Activated CD4-positive, alpha-beta T cell treated with anti-CD3 and anti-CD28 coated beads, Interleukin-10, Interleukin-2, amounts not matched to agents 100 ng/mL and 50 ng/mL, durations not matched to agents 16 hours and 8 hours (primary cell): Measurements from ENCODE around the gene FOCAD.
"Not testable (repeated sequence)": the region's sequence is repeated elsewhere in the genome, so short reads cannot be mapped to it uniquely, and the experiment has no call there.

Experiments used
- DNase-seq: peaks from one replicate; pipeline ENCODE4 v3.0.0-alpha.2; 2020

Gene FOCAD

GRCh38 chr9:20884985-20885593, 201.0 kb downstream of the FOCAD start:
- peak; percentile 52 for DNase-seq

DNA sequence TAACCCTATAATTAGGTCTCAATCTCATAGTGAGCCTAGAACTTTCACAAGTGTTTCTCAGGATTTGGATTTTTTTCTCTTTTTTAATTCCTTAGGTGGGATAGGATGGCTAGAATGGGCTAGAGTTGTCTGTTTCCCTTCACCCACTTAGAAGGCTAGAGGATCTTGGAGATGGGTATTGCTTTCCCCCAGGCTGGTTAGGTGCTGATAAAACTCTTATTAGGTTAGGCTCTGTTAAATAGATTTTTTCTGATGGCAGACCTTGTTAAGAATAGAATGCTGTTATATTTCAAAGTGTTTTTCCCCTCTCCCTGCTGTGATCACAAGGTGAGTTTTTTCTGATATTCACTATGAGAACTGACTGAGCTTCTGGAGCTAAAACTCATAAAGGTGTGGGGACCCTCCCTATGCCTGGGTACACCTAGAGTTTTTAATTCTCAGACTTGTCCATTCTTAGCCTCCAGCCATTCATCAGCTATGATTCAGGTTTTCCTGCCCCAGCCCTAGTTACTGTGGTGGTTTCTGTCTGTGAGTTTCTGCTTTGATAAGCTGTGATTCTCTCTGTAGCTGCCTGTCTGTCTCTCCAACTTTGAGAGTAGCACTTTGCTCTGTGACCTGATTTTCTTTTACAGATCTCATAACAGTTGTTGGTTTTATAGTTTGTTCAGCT, 215.0 kb downstream of the FOCAD start:
- peak; percentile 8 for DNase-seq

DNA sequence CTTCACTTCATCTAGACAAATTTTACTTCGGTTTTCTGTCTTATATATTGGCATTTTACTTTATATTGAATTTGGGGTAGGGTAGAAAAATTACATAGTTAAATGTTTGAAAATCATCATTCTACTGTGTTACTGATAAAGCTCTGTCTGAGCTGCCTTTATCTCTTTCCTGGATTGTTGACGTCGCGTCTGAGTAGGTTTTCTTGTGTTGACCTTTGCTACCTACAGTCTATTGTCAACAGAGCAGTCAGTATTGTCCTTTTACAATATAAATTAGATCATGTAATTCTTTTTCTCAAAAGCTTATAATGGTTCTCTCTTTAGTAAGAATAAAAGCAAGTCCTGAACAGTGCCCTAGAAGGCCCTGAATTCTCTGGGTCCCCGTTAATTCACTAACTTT, 219.2 kb downstream of the FOCAD start:
- DNase-seq: no peak

GRCh38 chr9:20904995-20905394, 220.9 kb downstream of the FOCAD start:
- no peak for DNase-seq

DNA sequence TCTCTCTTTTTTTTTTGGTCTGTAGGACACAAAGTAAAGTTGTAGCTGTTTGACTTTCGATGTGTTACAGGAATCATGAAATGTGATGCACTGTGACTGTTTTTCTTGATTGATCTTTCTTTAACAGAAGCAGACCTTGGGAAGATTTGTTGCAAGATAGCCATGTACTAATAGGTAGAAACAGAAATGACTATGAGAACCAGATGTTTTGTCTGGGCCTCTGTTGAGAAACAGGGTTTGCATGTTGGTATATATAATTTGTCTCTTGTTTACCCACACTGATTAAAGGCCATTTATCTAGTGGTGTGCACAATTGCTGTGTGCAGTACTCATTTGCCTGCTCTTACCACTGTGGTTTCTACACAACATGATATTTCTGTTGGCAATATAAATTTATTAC, 222.3 kb downstream of the FOCAD start:
- peak; percentile 7 for DNase-seq

DNA sequence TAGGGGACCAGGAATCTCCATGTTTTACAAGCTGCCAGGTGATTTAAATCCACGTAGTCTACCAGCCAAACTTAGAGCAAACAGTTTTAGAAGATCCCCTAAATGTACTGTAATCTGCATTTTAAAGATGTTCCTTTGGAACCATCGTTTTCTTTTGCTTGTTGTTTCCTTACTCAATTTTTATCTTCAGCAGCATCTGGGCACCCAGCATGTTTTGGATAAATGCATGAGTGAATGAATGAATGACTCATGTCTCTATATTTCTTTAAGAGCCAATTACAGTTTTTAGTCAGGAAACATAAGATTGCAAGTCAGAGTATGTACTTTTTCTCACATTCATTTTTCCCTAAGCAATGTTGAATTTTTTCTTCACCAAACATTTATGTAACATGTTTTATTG, 224.4 kb downstream of the FOCAD start:
- DNase-seq: no peak

- DNase-seq: no peak
These were observed 230.5 kb downstream of the FOCAD start for GRCh38 chr9:20914556-20914955.

- DNase-seq: no peak
These were observed 237.3 kb downstream of the FOCAD start for GRCh38 chr9:20921362-20921761.

DNA sequence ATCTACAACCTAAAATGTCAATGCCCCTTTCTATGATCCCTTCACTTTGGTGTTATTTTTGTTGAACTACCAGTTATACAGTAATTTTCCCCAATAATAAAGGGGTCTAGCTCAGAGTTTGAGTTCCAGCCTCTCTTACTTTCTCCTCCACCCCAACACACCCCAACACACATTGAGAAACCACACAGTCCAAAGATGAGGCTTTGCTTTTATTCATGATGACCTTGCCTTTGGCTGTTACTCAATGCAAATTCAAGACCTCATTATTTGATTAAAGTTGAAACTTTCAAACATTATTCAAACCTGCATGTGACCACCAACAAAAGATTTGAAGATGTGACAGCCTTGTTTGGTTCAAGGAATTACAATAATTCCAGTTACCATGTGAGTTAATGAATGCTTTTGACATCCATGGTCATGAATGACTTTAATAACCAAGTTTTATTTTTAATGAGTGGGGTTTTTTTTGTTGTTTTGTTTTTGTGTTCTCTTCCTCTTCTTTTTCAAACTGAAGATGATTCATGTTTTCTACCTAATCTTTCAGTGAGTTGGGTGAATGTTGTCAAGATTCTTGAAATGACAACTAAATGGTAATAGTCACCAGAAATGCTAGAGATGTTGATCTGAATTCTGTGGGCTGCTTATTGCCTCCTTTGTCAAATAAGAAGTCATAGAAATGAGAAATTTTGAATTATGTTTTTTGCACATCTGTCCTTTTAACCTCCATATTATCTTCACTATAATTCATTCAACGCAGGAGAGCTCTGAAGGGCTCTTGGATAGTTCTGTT, 241.4 kb downstream of the FOCAD start:
- DNase-seq: peak; percentile 65

GRCh38 chr9:20929276-20929675, 245.2 kb downstream of the FOCAD start:
- DNase-seq: no peak

DNA sequence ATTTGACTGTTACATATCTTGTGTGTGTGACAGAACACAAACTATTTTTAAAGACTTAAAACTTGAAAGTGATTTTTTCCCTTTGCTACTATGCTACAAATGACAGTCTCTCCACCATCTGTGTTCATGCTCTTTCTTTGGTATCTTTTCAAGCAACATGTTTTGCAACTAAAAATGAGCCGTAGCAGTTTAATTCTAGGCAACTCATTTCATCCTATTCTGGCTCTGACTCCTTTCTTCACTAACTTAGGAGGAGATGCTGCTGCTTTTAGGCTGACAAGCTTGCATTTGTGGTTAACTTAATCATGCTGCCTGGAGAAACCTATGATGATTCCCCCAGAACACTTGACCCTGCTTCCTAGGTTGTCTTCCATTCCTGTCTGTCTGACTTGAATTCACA, 246.8 kb downstream of the FOCAD start:
- DNase-seq: peak; percentile 21

DNA sequence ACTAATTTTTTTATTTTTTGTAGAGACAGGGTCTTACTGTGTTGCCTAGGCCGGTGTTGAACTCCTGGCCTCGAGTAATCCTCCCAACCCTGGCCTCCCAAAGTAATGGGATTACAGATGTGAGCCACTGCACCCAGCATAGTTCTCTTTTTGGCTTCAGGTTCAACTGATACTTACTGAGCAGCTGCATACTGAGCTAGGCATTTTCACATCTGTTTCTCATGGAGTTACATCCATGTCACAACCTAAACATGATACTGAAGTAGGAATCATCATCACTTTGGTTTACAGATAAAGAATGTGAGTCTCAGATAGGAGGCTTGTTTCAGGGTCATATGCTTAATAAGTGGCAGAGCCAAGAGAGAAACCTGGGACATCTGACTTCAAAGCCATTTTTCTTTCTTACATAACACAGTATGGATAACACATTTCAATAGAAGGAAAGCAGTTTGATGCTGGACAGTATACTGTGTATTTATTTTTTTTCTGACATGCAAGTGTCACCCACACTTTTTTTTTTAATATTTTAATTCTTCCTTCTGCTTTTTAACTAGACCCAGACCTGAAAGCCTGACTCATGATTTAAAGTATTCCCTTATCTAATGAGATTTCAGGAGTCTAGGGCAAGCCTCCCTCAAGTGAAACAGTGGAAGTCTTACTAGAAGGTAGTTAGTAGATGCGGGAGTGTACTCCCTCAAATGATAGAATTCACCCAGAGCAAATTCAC, 256.6 kb downstream of the FOCAD start:
- DNase-seq: no peak

DNA sequence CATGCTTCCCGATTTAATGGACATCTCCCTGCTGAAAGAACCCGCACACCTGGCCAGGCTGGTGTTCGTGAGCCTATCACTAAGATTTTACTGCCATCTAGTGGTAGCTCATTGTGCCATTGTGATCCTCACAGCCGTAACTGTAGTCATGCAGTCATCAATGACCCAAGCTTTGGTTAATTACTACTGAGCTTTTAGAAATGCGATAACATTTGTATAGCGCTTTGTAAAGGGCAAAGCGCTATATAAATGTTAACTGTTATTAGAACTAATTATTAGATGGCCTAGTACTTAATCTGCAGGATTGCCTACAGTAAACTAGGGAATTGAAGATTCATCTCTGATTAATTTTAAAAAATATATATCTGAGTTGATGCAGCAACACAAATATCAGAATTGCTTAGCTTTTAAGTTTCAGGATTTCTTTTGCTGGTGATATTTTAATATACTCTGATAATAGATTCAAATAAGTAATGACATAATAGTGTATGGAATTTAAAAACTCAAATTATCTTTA, 257.2 kb downstream of the FOCAD start:
- DNase-seq: peak; percentile 80

GRCh38 chr9:20944507-20944906, 260.4 kb downstream of the FOCAD start:
- no peak for DNase-seq

GRCh38 chr9:20945269-20945668, 261.2 kb downstream of the FOCAD start:
- no peak for DNase-seq

GRCh38 chr9:20945856-20946255, 261.8 kb downstream of the FOCAD start:
- no peak for DNase-seq

- DNase-seq: no peak
These were observed 264.6 kb downstream of the FOCAD start for GRCh38 chr9:20948703-20949102.

GRCh38 chr9:20950707-20951106, 266.6 kb downstream of the FOCAD start:
- no peak for DNase-seq

GRCh38 chr9:20962536-20963225, 278.6 kb downstream of the FOCAD start:
- no peak for DNase-seq

- DNase-seq: no peak
These were observed 288.6 kb downstream of the FOCAD start for GRCh38 chr9:20972684-20973083.

DNA sequence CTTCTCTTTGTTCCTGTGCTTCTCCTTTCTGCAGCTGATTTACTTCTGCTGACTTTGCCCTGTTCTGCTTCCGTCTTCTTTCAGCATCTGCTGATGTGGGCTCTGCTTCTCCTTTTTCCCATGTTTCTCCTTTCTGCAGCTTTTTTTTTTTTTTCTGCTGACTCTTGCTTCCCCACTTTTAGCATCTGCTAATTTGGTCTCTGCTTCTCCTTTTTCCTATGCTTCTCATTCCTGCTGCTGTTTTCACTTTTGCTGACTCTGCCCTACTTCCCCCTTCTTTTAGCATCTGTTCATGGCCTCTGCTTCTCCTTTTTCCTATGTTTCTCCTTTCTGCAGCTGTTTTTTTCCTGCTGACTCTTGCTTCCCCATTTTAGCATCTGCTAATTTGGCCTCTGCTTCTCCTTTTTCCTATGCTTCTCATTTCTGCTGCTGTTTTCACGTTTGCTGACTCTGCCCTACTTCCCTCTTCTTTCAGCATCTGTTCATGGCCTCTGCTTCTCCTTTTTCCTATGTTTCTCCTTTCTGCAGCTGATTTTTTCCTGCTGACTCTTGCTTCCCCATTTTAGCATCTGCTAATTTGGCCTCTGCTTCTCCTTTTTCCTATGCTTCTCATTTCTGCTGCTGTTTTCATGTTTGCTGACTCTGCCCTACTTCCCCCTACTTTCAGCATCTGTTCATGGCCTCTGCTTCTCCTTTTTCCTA, 289.3 kb downstream of the FOCAD start:
- DNase-seq: not testable (repeated sequence)
